ENCODE measurements around the gene NGF.

GRCh38 chr1:115274467-115274866 lies 63.6 kb downstream of the NGF start:
- no peak for TF ChIP-seq CTCF (IDR thresholded peaks at IDR 0.05; ENCODE audit: poor library complexity)
- TF ChIP-seq EZH2 (IDR thresholded peaks at IDR 0.05; ENCODE audit: borderline replicate concordance), result no peak
- TF ChIP-seq EZH2phosphoT487 (IDR thresholded peaks at IDR 0.05; ENCODE audit: low read depth, severe bottlenecking, unreplicated experiment), result no peak
